ENCODE data around the gene SRBD1.

DNA sequence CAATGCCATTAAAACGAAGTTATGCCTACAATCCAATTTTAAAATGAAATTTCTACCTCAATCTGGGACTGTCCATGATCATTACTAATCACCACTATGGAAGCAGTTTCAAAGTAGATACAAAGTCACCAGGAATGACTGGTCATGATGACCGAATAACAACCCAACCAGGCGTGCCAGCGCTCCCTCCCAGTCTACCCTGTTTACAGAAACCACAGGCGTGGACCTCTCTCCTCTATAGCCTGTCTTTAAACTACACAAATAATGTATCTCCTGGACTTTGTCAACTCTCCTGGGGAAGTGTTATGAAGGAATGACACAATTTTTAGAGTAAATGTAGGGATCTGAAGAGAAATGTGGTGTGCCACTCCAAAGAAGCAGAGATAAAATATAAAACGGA lies 150.2 kb downstream of the SRBD1 start:
- TF ChIP-seq, protein P1, sequence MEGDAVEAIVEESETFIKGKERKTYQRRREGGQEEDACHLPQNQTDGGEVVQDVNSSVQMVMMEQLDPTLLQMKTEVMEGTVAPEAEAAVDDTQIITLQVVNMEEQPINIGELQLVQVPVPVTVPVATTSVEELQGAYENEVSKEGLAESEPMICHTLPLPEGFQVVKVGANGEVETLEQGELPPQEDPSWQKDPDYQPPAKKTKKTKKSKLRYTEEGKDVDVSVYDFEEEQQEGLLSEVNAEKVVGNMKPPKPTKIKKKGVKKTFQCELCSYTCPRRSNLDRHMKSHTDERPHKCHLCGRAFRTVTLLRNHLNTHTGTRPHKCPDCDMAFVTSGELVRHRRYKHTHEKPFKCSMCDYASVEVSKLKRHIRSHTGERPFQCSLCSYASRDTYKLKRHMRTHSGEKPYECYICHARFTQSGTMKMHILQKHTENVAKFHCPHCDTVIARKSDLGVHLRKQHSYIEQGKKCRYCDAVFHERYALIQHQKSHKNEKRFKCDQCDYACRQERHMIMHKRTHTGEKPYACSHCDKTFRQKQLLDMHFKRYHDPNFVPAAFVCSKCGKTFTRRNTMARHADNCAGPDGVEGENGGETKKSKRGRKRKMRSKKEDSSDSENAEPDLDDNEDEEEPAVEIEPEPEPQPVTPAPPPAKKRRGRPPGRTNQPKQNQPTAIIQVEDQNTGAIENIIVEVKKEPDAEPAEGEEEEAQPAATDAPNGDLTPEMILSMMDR (IDR thresholded peaks at IDR 0.05), result no peak
- no peak for TF ChIP-seq POLR2A (IDR thresholded peaks at IDR 0.05)

Measured in stomach (tissue), 4 donors.